NCI-H1105 treated with DMSO at 0.1 percent for 48 hours (cell line): ENCODE measurements around the gene DAB2IP.

Source experiments
- DNase-seq: peaks from one replicate; lab custom pipeline; 2025; lab: John Stamatoyannopoulos, UW

The DAB2IP gene

GRCh38 chr9:121818841-121819427, 167.5 kb downstream of the DAB2IP start:
- no peak for DNase-seq

- no peak for DNase-seq
Observed at GRCh38 chr9:121819428-121820231, 168.2 kb downstream of the DAB2IP start.

GRCh38 chr9:121820286-121821005, 169.0 kb downstream of the DAB2IP start:
- DNase-seq = no peak

GRCh38 chr9:121821326-121821725, 169.9 kb downstream of the DAB2IP start:
- DNase-seq = no peak

GRCh38 chr9:121822093-121823085, 171.0 kb downstream of the DAB2IP start:
- no peak for DNase-seq

GRCh38 chr9:121823451-121824169, 172.2 kb downstream of the DAB2IP start:
- DNase-seq = no peak

- DNase-seq = no peak
Observed at GRCh38 chr9:121824651-121825030, 173.2 kb downstream of the DAB2IP start.

- no peak for DNase-seq
Observed at GRCh38 chr9:121825031-121825691, 173.7 kb downstream of the DAB2IP start.

- no peak for DNase-seq
Observed at GRCh38 chr9:121826711-121827110, 175.3 kb downstream of the DAB2IP start.

- DNase-seq = no peak
Observed at GRCh38 chr9:121827251-121827967, 176.0 kb downstream of the DAB2IP start.

GRCh38 chr9:121830441-121831140, 179.2 kb downstream of the DAB2IP start:
- DNase-seq = no peak

GRCh38 chr9:121831869-121832268, 180.4 kb downstream of the DAB2IP start:
- no peak for DNase-seq

- DNase-seq = no peak
Observed at GRCh38 chr9:121833061-121833460, 181.6 kb downstream of the DAB2IP start.
